Measurements from ENCODE around the gene SLN. TPM values are rescaled to one million over a fixed set of nuclear protein-coding genes. Genes with fewer than 3 reads are reported as not detected.

The SLN gene
- total RNA-seq, 2 donors from 2014 or later, result 767 to 1,160 TPM

DNA sequence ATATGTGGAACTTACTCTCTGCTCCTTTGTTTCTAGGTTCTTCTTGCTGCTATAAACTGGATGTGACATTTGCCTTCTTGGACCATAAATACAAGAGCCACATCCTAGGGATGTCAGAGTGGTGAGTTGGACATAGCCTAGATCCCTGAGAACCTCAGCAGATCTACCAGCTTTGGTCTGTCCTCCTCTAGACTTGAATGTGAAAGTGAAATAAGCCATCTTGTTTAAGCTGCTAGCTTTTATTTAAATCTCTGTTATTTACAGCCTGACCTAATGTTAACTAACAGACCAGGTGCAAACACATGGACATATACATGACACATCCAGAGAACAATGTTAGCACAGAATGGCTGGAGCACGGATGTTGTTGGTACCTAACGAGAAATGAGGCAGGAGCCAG is 36.0 kb downstream of the SLN start:
- Histone ChIP-seq H3K27me3 (no peaks in the 10 kb centered on the region), H3K36me3 (no peaks in the 10 kb centered on the region), H3K4me3 (no peak overlapping the region), H3K9me3 (no peaks in the 10 kb centered on the region), H3K27ac (no peak overlapping the region), H3K4me1 (no peaks in the 10 kb centered on the region)
- DNase-seq (ENCODE audit: low spot score), result no peak
- TF ChIP-seq CTCF (IDR thresholded peaks at IDR 0.05), result no peak

- Histone ChIP-seq H3K4me1 (no peaks in the 10 kb centered on the region), H3K9me3 (no peaks in the 10 kb centered on the region), H3K36me3 (no peaks in the 10 kb centered on the region), H3K27ac (no peak overlapping the region), H3K4me3 (no peak overlapping the region), H3K27me3 (no peaks in the 10 kb centered on the region)
- DNase-seq (ENCODE audit: low spot score), result no peak
- TF ChIP-seq CTCF (IDR thresholded peaks at IDR 0.05), result no peak
These were observed 41.8 kb downstream of the SLN start for GRCh38 chr11:107669893-107670601.

- H3K4me1 ChIP-seq, result no peaks in the 10 kb centered on the region
- no peaks in the 10 kb centered on the region for H3K9me3 ChIP-seq
- no peak overlapping the region for H3K27ac ChIP-seq
- no peak for TF ChIP-seq CTCF (IDR thresholded peaks at IDR 0.05)
- DNase-seq (ENCODE audit: low spot score), result no peak
- H3K4me3 ChIP-seq, result no peak overlapping the region
- no peaks in the 10 kb centered on the region for H3K27me3 ChIP-seq
- H3K36me3 ChIP-seq, result no peaks in the 10 kb centered on the region
These were observed 42.6 kb downstream of the SLN start for GRCh38 chr11:107669191-107669740.

DNA sequence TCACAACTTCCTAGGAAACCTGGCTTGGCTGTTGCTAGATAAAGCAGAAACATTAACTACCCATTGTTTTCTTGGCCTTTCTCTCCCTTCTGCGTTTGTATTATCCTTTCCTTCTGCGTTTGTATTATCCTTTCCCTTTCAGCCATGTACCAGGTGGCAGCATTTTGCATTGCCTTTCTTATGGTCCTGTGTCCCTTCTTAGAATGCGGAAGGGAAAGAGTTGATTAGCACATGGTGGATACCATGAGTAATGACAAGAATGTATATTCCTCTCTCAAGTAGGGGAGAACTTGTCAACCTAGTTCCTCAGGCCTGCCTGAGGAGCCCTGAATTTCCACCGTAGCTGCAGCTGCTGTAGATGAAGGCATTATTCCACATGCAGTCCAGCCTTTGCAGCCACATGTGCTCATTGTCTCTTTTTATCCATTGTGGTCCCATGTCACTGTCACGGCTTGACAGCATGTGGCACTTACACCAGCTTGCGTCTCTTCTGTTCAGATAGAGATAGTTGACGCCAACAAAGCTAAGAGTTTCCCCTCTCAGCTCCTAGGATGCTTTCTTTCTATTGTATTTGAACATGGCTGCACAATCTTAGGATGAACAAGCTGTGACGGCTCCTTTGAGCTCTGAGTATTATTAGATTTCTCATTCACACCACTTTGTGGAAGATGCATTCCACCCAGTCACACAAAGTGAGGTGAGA is 44.8 kb downstream of the SLN start:
- DNase-seq (ENCODE audit: low spot score), result no peak
- Histone ChIP-seq H3K27ac (no peak overlapping the region), H3K27me3 (no peaks in the 10 kb centered on the region), H3K4me3 (no peak overlapping the region), H3K9me3 (no peaks in the 10 kb centered on the region), H3K4me1 (no peaks in the 10 kb centered on the region), H3K36me3 (no peaks in the 10 kb centered on the region)
- no peak for TF ChIP-seq CTCF (IDR thresholded peaks at IDR 0.05)

DNA sequence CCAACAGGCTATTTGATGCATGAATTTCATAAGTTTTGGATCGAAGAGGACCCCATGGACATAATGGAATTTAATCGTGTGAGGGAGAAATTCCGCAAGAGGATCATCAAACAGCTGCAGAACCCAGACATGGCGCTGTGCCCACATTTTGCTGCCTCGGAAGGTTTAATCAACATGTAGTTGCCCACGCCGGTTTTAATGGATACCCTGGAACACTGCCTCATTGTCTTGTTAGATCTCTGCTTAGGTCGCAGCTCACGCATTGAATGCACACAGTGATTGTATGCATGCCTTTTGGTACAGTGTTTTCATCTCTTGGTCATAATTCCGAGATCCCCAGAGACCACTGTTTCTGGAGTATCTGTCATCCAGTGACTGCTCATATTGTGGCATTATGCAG is 46.8 kb downstream of the SLN start:
- Histone ChIP-seq H3K36me3 (no peaks in the 10 kb centered on the region), H3K27ac (no peak overlapping the region)
- no peak for DNase-seq (ENCODE audit: low spot score)

More for the DNA sequence above, 46.8 kb downstream of the SLN start:
- Histone ChIP-seq H3K9me3 (no peaks in the 10 kb centered on the region), H3K4me3 (no peak overlapping the region), H3K27me3 (no peaks in the 10 kb centered on the region), H3K4me1 (no peaks in the 10 kb centered on the region)
- TF ChIP-seq CTCF (IDR thresholded peaks at IDR 0.05), result no peak
